Stimulated activated CD8-positive, alpha-beta memory T cell treated with anti-CD3 and anti-CD28 coated beads, Interleukin-15, amount 100 ng/mL, for 24 hours (primary cell): ENCODE data around the gene EML4.
"Not testable (repeated sequence)": the region's sequence is repeated elsewhere in the genome, so short reads cannot be mapped to it uniquely, and the experiment has no call there.

Experiments
- DNase-seq: peaks from one replicate; pipeline ENCODE4 v3.0.0-alpha.2; 2020; ENCODE audit warnings: low read depth

The EML4 gene

GRCh38 chr2:42266236-42266635 is 97.1 kb downstream of the EML4 start:
- no peak for DNase-seq

GRCh38 chr2:42267530-42267929 is 98.4 kb downstream of the EML4 start:
- no peak for DNase-seq

- no peak for DNase-seq
Measured at GRCh38 chr2:42268528-42269151, 99.5 kb downstream of the EML4 start.

GRCh38 chr2:42270757-42271156 is 101.6 kb downstream of the EML4 start:
- DNase-seq: no peak

- not testable (repeated sequence) for DNase-seq
Measured at GRCh38 chr2:42271246-42271645, 102.1 kb downstream of the EML4 start.

- no peak for DNase-seq
Measured at GRCh38 chr2:42274863-42275262, 105.7 kb downstream of the EML4 start.

- DNase-seq: no peak
Measured at GRCh38 chr2:42281416-42282081, 112.4 kb downstream of the EML4 start.

- no peak for DNase-seq
Measured at GRCh38 chr2:42284019-42284418, 114.9 kb downstream of the EML4 start.

GRCh38 chr2:42286268-42286946 is 117.3 kb downstream of the EML4 start:
- DNase-seq: no peak

- no peak for DNase-seq
Measured at GRCh38 chr2:42288811-42289210, 119.7 kb downstream of the EML4 start.

- no peak for DNase-seq
Measured at GRCh38 chr2:42289222-42289621, 120.1 kb downstream of the EML4 start.

- DNase-seq: no peak
Measured at GRCh38 chr2:42290005-42290404, 120.9 kb downstream of the EML4 start.

GRCh38 chr2:42293019-42293418 is 123.9 kb downstream of the EML4 start:
- no peak for DNase-seq

GRCh38 chr2:42296226-42296625 is 127.1 kb downstream of the EML4 start:
- DNase-seq: no peak

GRCh38 chr2:42297322-42297936 is 128.3 kb downstream of the EML4 start:
- no peak for DNase-seq

- DNase-seq: no peak
Measured at GRCh38 chr2:42298132-42298531, 129.0 kb downstream of the EML4 start.

GRCh38 chr2:42298996-42299754 is 130.0 kb downstream of the EML4 start:
- DNase-seq: no peak

- DNase-seq: no peak
Measured at GRCh38 chr2:42300527-42300926, 131.4 kb downstream of the EML4 start.

GRCh38 chr2:42303252-42303651 is 134.1 kb downstream of the EML4 start:
- no peak for DNase-seq

GRCh38 chr2:42304059-42304713 is 135.0 kb downstream of the EML4 start:
- DNase-seq: no peak

- no peak for DNase-seq
Measured at GRCh38 chr2:42307180-42307579, 138.0 kb downstream of the EML4 start.

GRCh38 chr2:42309366-42309765 is 140.2 kb downstream of the EML4 start:
- no peak for DNase-seq
